Lower leg skin (tissue), 4 donors: ENCODE data around the gene PRR14L. TPM values are rescaled to one million over a fixed set of nuclear protein-coding genes. Genes with fewer than 3 reads are reported as not detected.

Experiments used
- DNase-seq, 2 donors: peaks; one replicate each; pipeline ENCODE4 v3.0.0-alpha.2; 2019; ENCODE audit warnings: low spot score in 2 of 2
- H3K4me3 ChIP-seq: fragments of 200-600 bp; sonication (generic); 2 replicates; pipeline ENCODE4 v1.5.1; 2017; ENCODE audit warnings: mild to moderate bottlenecking, low read depth; ENCODE audit not compliant: poor library complexity, severe bottlenecking
- CTCF ChIP-seq, 3 donors: fragments of 450-650 bp; IDR thresholded peaks; one replicate each; pipeline ENCODE4 v1.5.1; 2016; ENCODE audit warnings: antibody characterized with exemption in 3 of 3, mild to moderate bottlenecking in 3 of 3, moderate library complexity in 2 of 3
- POLR2A ChIP-seq, 2 donors: fragments of 450-650 bp; IDR thresholded peaks; one replicate each; pipeline ENCODE4 v1.6.1; 2016 to 2017; ENCODE audit warnings: antibody characterized with exemption in 2 of 2, mild to moderate bottlenecking in 1 of 2, moderate library complexity in 1 of 2
- WGBS, 2 donors: methylation state at CpG; one replicate each; pipeline ENCODE4 v1.1.5; 2018; 5-methylcytosine and 5-hydroxymethylcytosine counted together
- intact Hi-C: fragments of 100-400 bp; cut with DNase I; formaldehyde crosslinking; loops from one replicate; pipeline ENCODE4 v1.15.0; 2023; ENCODE audit warnings: low total_unique reads
- total RNA-seq, 4 donors: library from RNA; depleted of rRNA; stranded (reverse); fragments of >200 nt; gene quantifications; one replicate each; pipeline ENCODE4 v1.1.0, GENCODE V29; 2016

PRR14L gene
- total RNA-seq, 4 donors from 2014 or later, result 27.0 to 32.7 (median 29.7) TPM

- no peak overlapping the region for H3K4me3 ChIP-seq
- 85 to 91% methylated on average over 5 of the region's 5 CpGs for WGBS, 2 donors
- intact Hi-C loops, result no loop called here
- no peak for TF ChIP-seq POLR2A (IDR thresholded peaks at IDR 0.05)
- no peak for TF ChIP-seq CTCF (IDR thresholded peaks at IDR 0.05)
- DNase-seq, result no peak
Measured at GRCh38 chr22:31737932-31738331, 12.0 kb downstream of the PRR14L start.

- no peak for DNase-seq
- no peak for TF ChIP-seq CTCF (IDR thresholded peaks at IDR 0.05)
- no peak for TF ChIP-seq POLR2A (IDR thresholded peaks at IDR 0.05)
- no peak overlapping the region for H3K4me3 ChIP-seq
- 95 to 96% methylated on average over 2 of the region's 2 CpGs for WGBS, 2 donors
- intact Hi-C loops, result no loop called here
Measured at GRCh38 chr22:31736458-31736857, 13.5 kb downstream of the PRR14L start.

- WGBS, 2 donors, result 56 to 94% methylated on average over 1 of the region's 1 CpG
- H3K4me3 ChIP-seq, result no peak overlapping the region
- no peak for DNase-seq
- TF ChIP-seq POLR2A (IDR thresholded peaks at IDR 0.05) (no peak), CTCF (IDR thresholded peaks at IDR 0.05) (no peak)
- intact Hi-C loops, result no loop called here
Measured at GRCh38 chr22:31734512-31734911, 15.4 kb downstream of the PRR14L start.

DNA sequence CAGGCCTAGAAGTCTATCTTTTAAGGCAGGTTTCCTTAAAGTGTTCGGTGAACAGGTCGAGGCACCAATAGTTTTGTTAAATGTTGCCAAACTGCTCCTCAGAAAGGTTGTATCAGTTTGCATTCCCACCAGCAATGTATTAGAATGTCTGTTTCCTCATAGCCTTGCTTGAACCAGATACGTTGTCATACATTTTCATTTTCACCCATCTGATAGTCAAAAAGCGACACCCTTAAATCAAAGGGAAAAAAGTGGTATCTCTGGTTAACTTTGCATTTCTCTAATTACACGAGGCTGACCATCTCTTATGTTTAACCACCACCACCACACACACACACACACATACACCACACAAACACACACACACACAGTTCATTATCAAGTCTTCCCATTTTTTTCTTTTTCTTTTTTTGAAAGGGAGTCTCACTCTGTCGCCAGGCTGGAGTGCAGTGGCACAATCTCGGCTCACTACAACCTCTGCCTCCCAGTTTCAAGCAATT lies 16.3 kb downstream of the PRR14L start:
- WGBS, 2 donors, result 88 to 89% methylated on average over 7 of the region's 7 CpGs
- no peak for TF ChIP-seq POLR2A (IDR thresholded peaks at IDR 0.05)
- TF ChIP-seq CTCF (IDR thresholded peaks at IDR 0.05), result no peak

DNA sequence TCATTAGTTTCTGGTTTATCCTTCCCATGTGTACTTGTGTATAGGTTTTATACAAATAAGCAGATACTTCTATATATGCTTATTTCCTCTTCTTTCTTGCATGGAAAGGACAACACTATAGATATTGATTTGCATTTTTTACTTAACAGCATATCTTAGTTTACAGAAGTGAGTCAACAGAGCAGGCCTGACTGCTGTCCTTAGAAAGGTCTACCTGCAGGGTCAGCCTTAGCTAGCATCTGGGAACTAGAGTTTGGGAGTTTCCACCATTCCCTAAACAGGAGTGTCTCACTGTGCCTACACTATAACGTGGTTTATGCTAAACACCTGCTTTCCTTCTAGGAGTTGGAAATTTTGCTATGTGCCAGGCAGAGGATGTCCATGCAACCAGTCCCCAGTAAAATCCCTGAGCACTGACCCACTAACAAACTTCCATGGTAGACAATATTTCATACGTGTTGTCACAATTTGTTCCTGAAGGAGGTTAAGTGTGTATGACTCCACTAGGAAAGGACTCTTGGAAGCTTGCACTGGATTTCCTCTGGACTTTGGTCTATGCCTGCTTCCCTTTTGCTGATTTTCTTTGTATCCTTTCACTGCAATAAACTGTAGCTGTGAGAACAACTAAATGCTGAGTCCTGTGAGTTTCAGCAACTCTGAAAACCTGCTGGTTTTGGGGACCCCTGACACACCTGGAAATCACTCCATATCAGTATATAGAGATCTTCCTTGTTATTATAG lies 17.7 kb downstream of the PRR14L start:
- H3K4me3 ChIP-seq, result no peak overlapping the region
- DNase-seq, result no peak
- intact Hi-C loops, result no loop called here
- WGBS, 2 donors, result 68 to 81% methylated on average over 2 of the region's 2 CpGs
- TF ChIP-seq POLR2A (IDR thresholded peaks at IDR 0.05) (no peak), CTCF (IDR thresholded peaks at IDR 0.05) (no peak)

More for the DNA sequence above, 16.3 kb downstream of the PRR14L start:
- no peak overlapping the region for H3K4me3 ChIP-seq
- DNase-seq, result no peak
- intact Hi-C loops, result no loop called here

GRCh38 chr22:31730344-31730711 lies 19.6 kb downstream of the PRR14L start:
- no peak for TF ChIP-seq POLR2A (IDR thresholded peaks at IDR 0.05)
- TF ChIP-seq CTCF (IDR thresholded peaks at IDR 0.05), result no peak
- WGBS, 2 donors, result 84 to 90% methylated on average over 8 of the region's 8 CpGs
- intact Hi-C loops, result no loop called here
- no peak for DNase-seq
- H3K4me3 ChIP-seq, result no peak overlapping the region
